Measurements from ENCODE around the gene MORC1.

MORC1 gene

GRCh38 chr3:109026821-109027220, 91.1 kb downstream of the MORC1 start:
- no peak for FAIRE-seq

- no peak for FAIRE-seq
Observed at GRCh38 chr3:109025896-109026295, 92.0 kb downstream of the MORC1 start.

- FAIRE-seq = no peak
Observed at GRCh38 chr3:109023656-109024254, 94.2 kb downstream of the MORC1 start.

- no peak for FAIRE-seq
Observed at GRCh38 chr3:109023167-109023566, 94.8 kb downstream of the MORC1 start.

- FAIRE-seq = no peak
Observed at GRCh38 chr3:109021556-109021955, 96.4 kb downstream of the MORC1 start.

- FAIRE-seq = no peak
Observed at GRCh38 chr3:109018828-109019227, 99.1 kb downstream of the MORC1 start.

- no peak for FAIRE-seq
Observed at GRCh38 chr3:109005443-109005842, 112.5 kb downstream of the MORC1 start.

- FAIRE-seq = no peak
Observed at GRCh38 chr3:108998436-108998835, 119.5 kb downstream of the MORC1 start.

GRCh38 chr3:108985844-108986243, 132.1 kb downstream of the MORC1 start:
- FAIRE-seq = no peak

- no peak for FAIRE-seq
Observed at GRCh38 chr3:108983051-108983450, 134.9 kb downstream of the MORC1 start.

- no peak for FAIRE-seq
Observed at GRCh38 chr3:108976058-108976457, 141.9 kb downstream of the MORC1 start.

- no peak for FAIRE-seq
Observed at GRCh38 chr3:108973019-108973418, 144.9 kb downstream of the MORC1 start.

- FAIRE-seq = no peak
Observed at GRCh38 chr3:108972482-108972881, 145.5 kb downstream of the MORC1 start.

GRCh38 chr3:108970561-108970960, 147.4 kb downstream of the MORC1 start:
- no peak for FAIRE-seq

- FAIRE-seq = no peak
Observed at GRCh38 chr3:108966773-108967172, 151.2 kb downstream of the MORC1 start.

- FAIRE-seq = no peak
Observed at GRCh38 chr3:108959017-108959416, 158.9 kb downstream of the MORC1 start.

GRCh38 chr3:108953700-108954099, 164.2 kb downstream of the MORC1 start, which contains the start of gene GUCA1C:
TSS of gene GUCA1C (minus strand) at chr3:108953879. CDS start at chr3:108953762, 117 bp downstream.
- FAIRE-seq = no peak

- FAIRE-seq = no peak
Observed at GRCh38 chr3:108953210-108953609, 164.7 kb downstream of the MORC1 start.

- FAIRE-seq = no peak
Observed at GRCh38 chr3:108951820-108952501, 166.0 kb downstream of the MORC1 start.

- no peak for FAIRE-seq
Observed at GRCh38 chr3:108947855-108948254, 170.1 kb downstream of the MORC1 start.

GRCh38 chr3:108946292-108947285, 171.3 kb downstream of the MORC1 start:
- FAIRE-seq = no peak

GRCh38 chr3:108940568-108941263, 177.2 kb downstream of the MORC1 start:
- FAIRE-seq = no peak

- no peak for FAIRE-seq
Observed at GRCh38 chr3:108940166-108940565, 177.8 kb downstream of the MORC1 start.

All from G401.6 (cell line).